GM19468 (cell line): Measurements from ENCODE around the gene ZNF414.

Experiments used
- ATAC-seq: cut with Tn5 transposase; IDR thresholded peaks from one replicate; pipeline ENCODE4 v1.9.1; 2021; ENCODE audit warnings: mild to moderate bottlenecking, moderate library complexity, moderate number of reproducible peaks; ENCODE audit not compliant: unreplicated experiment; ENCODE audit errors: extremely low read depth

The ZNF414 gene

GRCh38 chr19:8494158-8494557, 19.8 kb downstream of the ZNF414 start:
- ATAC-seq: no peak

- ATAC-seq: no peak
Measured at GRCh38 chr19:8491574-8491973, 22.4 kb downstream of the ZNF414 start.

- ATAC-seq: no peak
Measured at GRCh38 chr19:8490873-8491272, 23.1 kb downstream of the ZNF414 start.

- no peak for ATAC-seq
Measured at GRCh38 chr19:8490395-8490760, 23.6 kb downstream of the ZNF414 start.

GRCh38 chr19:8489561-8490394, 24.2 kb downstream of the ZNF414 start:
- ATAC-seq: no peak

- no peak for ATAC-seq
Measured at GRCh38 chr19:8488365-8488764, 25.6 kb downstream of the ZNF414 start.

- ATAC-seq: peak; percentile 21
Measured at GRCh38 chr19:8487137-8487851, 26.7 kb downstream of the ZNF414 start.

GRCh38 chr19:8486661-8487136, 27.3 kb downstream of the ZNF414 start:
- no peak for ATAC-seq

GRCh38 chr19:8485561-8486371, 28.2 kb downstream of the ZNF414 start:
- ATAC-seq: no peak

GRCh38 chr19:8484331-8484894, 29.6 kb downstream of the ZNF414 start:
- no peak for ATAC-seq

- ATAC-seq: no peak
Measured at GRCh38 chr19:8483165-8483564, 30.8 kb downstream of the ZNF414 start.

- no peak for ATAC-seq
Measured at GRCh38 chr19:8482696-8483095, 31.3 kb downstream of the ZNF414 start.

- no peak for ATAC-seq
Measured at GRCh38 chr19:8481616-8482015, 32.4 kb downstream of the ZNF414 start.

GRCh38 chr19:8481201-8481600, 32.8 kb downstream of the ZNF414 start:
- ATAC-seq: no peak

- no peak for ATAC-seq
Measured at GRCh38 chr19:8478598-8478997, 35.4 kb downstream of the ZNF414 start.

- no peak for ATAC-seq
Measured at GRCh38 chr19:8477889-8478288, 36.1 kb downstream of the ZNF414 start.

GRCh38 chr19:8476524-8476923, 37.4 kb downstream of the ZNF414 start:
- no peak for ATAC-seq

GRCh38 chr19:8475005-8475404, 39.0 kb downstream of the ZNF414 start:
- ATAC-seq: no peak

- peak; percentile 34 for ATAC-seq
Measured at GRCh38 chr19:8473648-8474476, 40.1 kb downstream of the ZNF414 start.
